Stimulated activated CD4-positive, alpha-beta T cell treated with anti-CD3 and anti-CD28 coated beads, TNF-alpha, amount 100 ng/mL, for 24 hours (primary cell): Measurements from ENCODE around the gene KCTD12.
A peak's percentile ranks its signal among the peaks of the same experiment; 100 is the strongest.
"Not testable (repeated sequence)": the region's sequence is repeated elsewhere in the genome, so short reads cannot be mapped to it uniquely, and the experiment has no call there.

Experiments
- DNase-seq, 3 experiments: peaks; one replicate each; pipeline ENCODE4 v3.0.0-alpha.2; 2020; ENCODE audit warnings: low read depth in 3 of 3

KCTD12 gene

DNA sequence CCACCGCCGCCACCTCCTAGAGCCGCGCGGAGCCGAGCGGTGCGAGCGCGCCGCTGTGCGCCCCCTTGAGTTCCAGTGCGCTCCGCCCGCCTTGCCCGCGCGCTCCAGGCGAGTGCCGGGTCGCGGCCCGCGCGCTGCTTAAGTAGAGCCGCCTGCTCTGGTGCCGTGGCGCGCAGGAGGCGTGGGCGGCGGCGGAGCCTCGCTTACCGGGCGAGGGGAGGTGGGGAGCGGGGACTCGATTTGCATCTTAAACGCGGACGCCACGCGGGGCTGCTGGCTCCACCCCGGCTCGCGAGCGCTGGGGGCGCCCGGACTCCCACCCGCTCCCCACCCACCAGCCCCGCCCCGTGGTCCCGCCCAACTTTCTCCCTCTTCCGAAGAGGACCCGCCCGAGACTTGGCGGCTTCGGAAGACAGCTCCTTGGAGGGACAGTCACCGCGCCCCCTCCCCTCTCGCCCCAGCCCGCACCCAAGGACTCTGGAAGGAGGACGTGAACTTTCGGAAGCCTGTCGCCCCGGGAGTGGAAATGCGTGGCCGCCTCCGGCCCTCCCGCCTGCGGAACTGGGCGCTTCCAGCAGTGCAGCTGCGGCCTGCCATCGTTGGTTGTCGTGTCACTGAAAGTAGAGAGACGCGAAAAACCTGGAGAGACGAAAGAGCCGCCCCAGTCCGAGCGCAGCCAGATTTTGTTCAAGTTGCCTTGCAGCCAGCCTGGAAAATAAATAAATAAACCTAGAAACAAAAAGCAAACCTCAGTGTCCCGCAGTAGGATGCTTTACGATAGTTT lies at the start of gene KCTD12:
KCTD12 (minus strand) TSS at position 114 of the 784 bp plus-strand sequence. CDS start 257 bp downstream, outside the sequence.
- peak; percentile 40 to 73 (median 54) for DNase-seq

- no peak for DNase-seq
Measured at GRCh38 chr13:76934671-76935070, 48.5 kb upstream of the KCTD12 start.

DNA sequence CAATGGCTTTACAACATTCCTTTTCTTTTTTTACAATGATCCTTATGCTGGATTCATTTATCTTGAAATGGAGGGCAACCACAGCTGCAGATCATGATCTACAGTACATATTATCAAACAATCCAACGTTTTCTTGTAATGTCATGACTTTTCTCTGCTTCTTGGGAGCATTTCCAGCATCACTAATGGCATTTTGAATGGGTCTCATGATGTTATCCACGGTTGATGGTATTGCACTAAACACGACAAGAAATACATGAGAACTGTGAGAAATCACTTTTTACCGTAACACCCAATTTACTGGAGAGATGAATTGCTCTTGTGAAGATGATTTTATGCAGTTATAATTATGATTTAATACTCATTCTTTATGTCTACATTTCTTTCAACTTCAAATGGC lies 45.9 kb upstream of the KCTD12 start:
- DNase-seq = no peak

- no peak for DNase-seq
Measured at GRCh38 chr13:76929851-76930374, 43.7 kb upstream of the KCTD12 start.

- no peak for DNase-seq
Measured at GRCh38 chr13:76929320-76929719, 43.1 kb upstream of the KCTD12 start.

DNA sequence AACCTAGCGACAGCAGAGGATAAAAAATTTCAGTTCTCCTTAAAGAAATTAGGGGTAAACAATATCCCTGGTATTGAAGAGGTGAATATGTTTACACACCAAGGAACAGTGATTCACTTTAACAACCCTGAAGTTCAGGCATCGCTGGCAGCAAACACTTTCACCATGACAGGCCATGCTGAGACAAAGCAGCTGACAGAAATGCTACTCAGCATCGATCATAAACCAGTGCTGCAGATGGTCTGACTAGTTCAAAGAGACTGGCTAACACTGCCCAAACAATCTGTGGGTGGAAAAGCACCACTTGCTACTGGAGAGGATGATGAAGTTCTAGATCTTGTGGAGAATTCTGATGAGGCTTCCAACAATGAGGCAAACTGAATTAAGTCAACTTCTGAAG lies 42.3 kb upstream of the KCTD12 start:
- no peak for DNase-seq

- DNase-seq = no peak
Measured at GRCh38 chr13:76927955-76928354, 41.8 kb upstream of the KCTD12 start.

GRCh38 chr13:76925115-76925514 lies 38.9 kb upstream of the KCTD12 start:
- DNase-seq = no peak

- DNase-seq = no peak
Measured at GRCh38 chr13:76921516-76921915, 35.3 kb upstream of the KCTD12 start.

GRCh38 chr13:76917755-76918481 lies 31.7 kb upstream of the KCTD12 start:
- not testable (repeated sequence) for DNase-seq

GRCh38 chr13:76917095-76917494 lies 30.9 kb upstream of the KCTD12 start:
- no peak for DNase-seq

- DNase-seq = no peak
Measured at GRCh38 chr13:76913898-76914297, 27.7 kb upstream of the KCTD12 start.

DNA sequence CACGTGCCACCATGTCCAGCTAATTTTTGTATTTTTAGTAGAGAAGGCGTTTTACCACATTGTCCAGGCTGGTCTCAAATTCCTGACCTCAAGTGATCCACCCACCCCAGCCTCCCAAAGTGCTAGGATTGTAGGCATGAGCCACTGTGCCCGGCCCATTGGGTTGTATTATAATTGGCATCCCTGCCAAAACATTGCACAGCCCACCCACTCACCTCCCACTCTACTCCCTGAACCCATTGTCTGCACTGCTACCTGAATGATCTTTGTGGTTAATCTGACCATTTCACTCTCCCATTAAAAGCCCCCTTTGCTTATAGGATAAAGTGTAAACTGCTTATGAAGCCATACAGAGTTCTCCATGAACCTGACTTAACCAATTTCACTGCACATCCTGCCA lies 26.3 kb upstream of the KCTD12 start:
- DNase-seq = no peak

- no peak for DNase-seq
Measured at GRCh38 chr13:76904507-76904906, 18.3 kb upstream of the KCTD12 start.

- DNase-seq = peak; percentile 32 to 61 (median 52)
Measured at GRCh38 chr13:76903544-76904162, 17.4 kb upstream of the KCTD12 start.

DNA sequence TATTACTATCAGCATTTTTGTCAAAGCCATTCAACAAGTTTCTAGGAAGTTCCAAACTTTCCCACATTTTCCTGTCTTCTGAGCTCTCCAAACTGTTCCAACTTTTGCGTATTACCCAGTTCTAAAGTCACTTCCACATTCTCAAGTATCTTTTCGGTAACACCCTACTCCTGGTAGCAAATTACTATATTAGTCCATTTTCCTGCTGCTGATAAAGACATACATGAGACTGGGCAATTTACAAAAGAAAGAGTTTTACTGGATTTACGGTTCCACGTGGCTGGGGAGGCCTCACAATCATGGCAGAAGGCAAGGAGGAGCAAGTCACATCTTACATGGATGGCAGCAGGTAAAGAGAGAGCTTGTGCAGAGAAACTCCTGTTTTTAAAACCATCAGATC lies 12.9 kb upstream of the KCTD12 start:
- not testable (repeated sequence) for DNase-seq

- DNase-seq = not testable (repeated sequence)
Measured at GRCh38 chr13:76897171-76897570, 11.0 kb upstream of the KCTD12 start.

- no peak for DNase-seq
Measured at GRCh38 chr13:76894401-76895110, 8.4 kb upstream of the KCTD12 start.

DNA sequence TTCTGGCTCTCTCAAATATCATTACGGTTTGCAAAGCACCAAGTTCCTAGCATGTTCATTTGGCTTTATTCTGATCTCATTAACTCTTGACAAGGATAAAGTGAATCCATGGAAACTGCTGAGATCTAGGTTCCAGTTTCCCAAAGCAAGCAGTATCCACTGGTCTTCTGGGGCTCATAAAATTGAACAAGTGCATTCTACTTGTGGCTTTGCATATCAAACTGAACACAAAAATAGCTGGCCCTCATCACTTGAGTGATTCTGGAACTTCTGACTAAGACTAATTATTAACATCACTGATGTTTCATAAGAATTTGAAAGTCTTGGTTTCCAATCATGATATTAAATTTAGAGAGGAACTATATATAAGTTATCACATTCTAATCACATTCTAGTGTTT lies 6.3 kb upstream of the KCTD12 start:
- DNase-seq = no peak

DNA sequence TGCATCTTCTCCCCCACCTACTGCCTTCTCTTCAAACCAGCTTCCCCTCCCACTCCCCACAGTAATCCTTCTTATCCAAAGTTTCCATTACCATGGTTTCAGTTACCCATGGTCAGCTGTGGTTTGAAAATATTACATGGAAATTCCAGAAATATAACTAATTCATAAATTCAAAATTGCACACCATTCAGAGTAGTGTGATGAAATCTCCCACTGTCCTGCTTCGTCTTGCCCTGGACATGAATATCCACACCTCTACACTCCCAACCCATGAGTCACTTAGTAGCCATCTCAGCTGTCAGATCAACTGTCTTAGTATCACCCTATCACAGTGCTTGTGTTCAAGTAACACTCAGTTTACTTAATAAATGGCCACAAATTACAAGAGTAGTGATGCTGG lies 3.8 kb upstream of the KCTD12 start:
- no peak for DNase-seq

DNA sequence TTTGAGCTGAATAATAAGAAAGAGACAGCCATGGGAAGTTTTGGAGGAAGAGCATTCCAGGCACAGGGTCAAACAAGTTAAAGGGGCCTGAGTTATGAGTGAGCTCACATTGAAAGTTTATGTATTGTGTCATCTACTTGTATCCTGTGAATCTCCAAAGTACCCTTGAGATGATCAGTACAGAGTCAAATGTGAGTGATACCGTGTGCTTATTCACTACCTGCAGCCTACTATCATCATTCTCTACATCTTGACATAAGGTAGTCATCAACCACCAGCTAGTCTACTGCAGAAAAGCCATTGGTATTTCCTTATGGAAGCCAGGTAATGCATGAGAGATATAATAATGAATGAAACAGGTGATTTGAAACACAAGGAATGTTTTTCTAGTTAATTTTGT lies 3.0 kb upstream of the KCTD12 start:
- no peak for DNase-seq

- no peak for DNase-seq
Measured at GRCh38 chr13:76888421-76888820, 2.2 kb upstream of the KCTD12 start.
